Measurements from ENCODE around the gene PI3. TPM values are rescaled to one million over a fixed set of nuclear protein-coding genes. Genes with fewer than 3 reads are reported as not detected.
"Not testable (repeated sequence)": the region's sequence is repeated elsewhere in the genome, so short reads cannot be mapped to it uniquely, and the experiment has no call there.

Gene PI3
- total and polyA plus RNA-seq, 8 donors: 0.25 to 165 (median 1.4) TPM; not detected in 5

GRCh38 chr20:45154183-45154582 lies 20.5 kb upstream of the PI3 start:
- Histone ChIP-seq H3K9me3 (peaks cover 0 to 26% of the 10 kb centered on the region in 2 donors), H3K27me3 (peaks cover 0 to 2% of the 10 kb centered on the region in 2 donors), H3K27ac (peak overlapping the region in 1 of 2 donors; percentile 80), H3K4me3 (no peak overlapping the region), H3K36me3 (no peaks in the 10 kb centered on the region), H3K4me1 (peaks cover 4 to 18% of the 10 kb centered on the region in 2 donors)
- intact Hi-C loops (cut with DNase I): no loop called here
- ATAC-seq (peak; percentile 23), DNase-seq (no peak)
- TF ChIP-seq CTCF (IDR thresholded peaks at IDR 0.05): no peak

GRCh38 chr20:45154794-45155193 lies 19.9 kb upstream of the PI3 start:
- peak overlapping the region in 1 of 2 donors; percentile 80 for H3K27ac ChIP-seq
- H3K4me3 ChIP-seq; H3K36me3 ChIP-seq; ATAC-seq; DNase-seq; H3K27me3 ChIP-seq; intact Hi-C loops (cut with DNase I): not testable (repeated sequence)
- H3K9me3 ChIP-seq: peaks cover 0 to 32% of the 10 kb centered on the region in 2 donors
- H3K4me1 ChIP-seq: peaks cover 4 to 18% of the 10 kb centered on the region in 2 donors

- Histone ChIP-seq H3K4me3 (no peak overlapping the region), H3K27ac (peak overlapping the region in 1 of 2 donors; percentile 80), H3K27me3 (no peaks in the 10 kb centered on the region), H3K9me3 (peaks cover 0 to 36% of the 10 kb centered on the region in 2 donors), H3K36me3 (no peaks in the 10 kb centered on the region), H3K4me1 (peaks cover 4 to 18% of the 10 kb centered on the region in 2 donors)
- ATAC-seq (no peak), DNase-seq (no peak)
- TF ChIP-seq CTCF (IDR thresholded peaks at IDR 0.05): no peak
- intact Hi-C loops (cut with DNase I): no loop called here
Observed at GRCh38 chr20:45156713-45157112, 18.0 kb upstream of the PI3 start.

GRCh38 chr20:45157962-45158361 lies 16.7 kb upstream of the PI3 start:
- TF ChIP-seq CTCF (IDR thresholded peaks at IDR 0.05): no peak
- Histone ChIP-seq H3K27me3 (peaks cover 0 to 1% of the 10 kb centered on the region in 2 donors), H3K36me3 (no peaks in the 10 kb centered on the region), H3K4me1 (peaks cover 4 to 18% of the 10 kb centered on the region in 2 donors), H3K27ac (peak overlapping the region in 1 of 2 donors; percentile 80), H3K4me3 (no peak overlapping the region), H3K9me3 (peaks cover 0 to 36% of the 10 kb centered on the region in 2 donors)
- ATAC-seq: peak; percentile 81
- peak in 2 of 4 donors; percentile 1 to 7 for DNase-seq
- intact Hi-C loops (cut with DNase I): no loop called here

GRCh38 chr20:45163083-45163803 lies 11.5 kb upstream of the PI3 start:
- intact Hi-C loops (cut with DNase I): no loop called here
- Histone ChIP-seq H3K36me3 (no peaks in the 10 kb centered on the region), H3K27ac (no peak overlapping the region), H3K9me3 (peaks cover 0 to 19% of the 10 kb centered on the region in 2 donors), H3K4me1 (no peaks in the 10 kb centered on the region), H3K4me3 (no peak overlapping the region), H3K27me3 (peaks cover 0 to 8% of the 10 kb centered on the region in 2 donors)
- ATAC-seq (no peak), DNase-seq (no peak)
- TF ChIP-seq CTCF (IDR thresholded peaks at IDR 0.05): no peak

Measured in left lung (tissue), 10 donors.